ENCODE results near the gene DTX3.

DTX3 gene

GRCh38 chr12:57632958-57633840 is 28.6 kb downstream of the DTX3 start, which contains the start of gene B4GALNT1:
Gene B4GALNT1, minus strand, starts transcription at chr12:57633201. Its CDS starts 1,069 bp downstream, at chr12:57632132.
- ChIA-PET POLR2A (interaction anchor here (0.6 to 1.2 kb wide), 5 partner anchors 41 to 210 kb away, joined by 3 to 6 read pairs (median 4); no protein-coding TSS in a partner anchor), CTCF (interaction anchor here (0.6 to 2.3 kb wide), 25 partner anchors 9 to 848 kb away, joined by 3 to 31 read pairs (median 4); partner anchors contain the start of gene OS9)
- peaks cover 0 to 7% of the 10 kb centered on the region in 2 experiments; a peak in 1 of 3 replicates for H3K36me3 ChIP-seq (ENCODE audit: control insufficient read depth in 2 of 2, insufficient read depth in 1 of 2, low read length in 2 of 2)
- H3K4me3 ChIP-seq (ENCODE audit: low read depth, low read length), result peak within 1 kb of the TSS; percentile 47
- H3K4me1 ChIP-seq (ENCODE audit: control insufficient read depth, insufficient read depth, low read length), result no peaks in the 10 kb centered on the region
- no peak within 1 kb of the TSS; the same call in 1 of the 2 replicates for H3K27ac ChIP-seq (ENCODE audit: extremely low read depth, low read depth, low read length)
- H3K9me3 ChIP-seq (ENCODE audit: control insufficient read depth, insufficient read depth, low read depth, low read length), result no peaks in the 10 kb centered on the region
- TF ChIP-seq ZNF561 (tag by site-specific recombination; IDR thresholded peaks at IDR 0.05; ENCODE audit: borderline replicate concordance), result peak; percentile 75
- no peak for TF ChIP-seq ZNF521 (tag by site-specific recombination; IDR thresholded peaks at IDR 0.05)
- no peak for TF ChIP-seq ZNF670 (tag by site-specific recombination; IDR thresholded peaks at IDR 0.05; ENCODE audit: low read depth)
- TF ChIP-seq ZBTB6 (tag by site-specific recombination; IDR thresholded peaks at IDR 0.05), result peak; percentile 42; the same call in 1 of the 2 replicates
- no peak for TF ChIP-seq ZNF416 (tag by site-specific recombination; IDR thresholded peaks at IDR 0.05)
- TF ChIP-seq ZNF202 (tag by site-specific recombination; IDR thresholded peaks at IDR 0.05; ENCODE audit: borderline replicate concordance), result no peak
- no peak for TF ChIP-seq ZNF19 (tag by site-specific recombination; IDR thresholded peaks at IDR 0.05; ENCODE audit: low read depth)
- TF ChIP-seq GLIS1 (tag by site-specific recombination; IDR thresholded peaks at IDR 0.05), result peak; percentile 67; the same call in 1 of the 2 replicates
- TF ChIP-seq GLIS2 (tag by site-specific recombination; IDR thresholded peaks at IDR 0.05), result peak; percentile 5; the same call in 1 of the 2 replicates
- TF ChIP-seq, protein P1, sequence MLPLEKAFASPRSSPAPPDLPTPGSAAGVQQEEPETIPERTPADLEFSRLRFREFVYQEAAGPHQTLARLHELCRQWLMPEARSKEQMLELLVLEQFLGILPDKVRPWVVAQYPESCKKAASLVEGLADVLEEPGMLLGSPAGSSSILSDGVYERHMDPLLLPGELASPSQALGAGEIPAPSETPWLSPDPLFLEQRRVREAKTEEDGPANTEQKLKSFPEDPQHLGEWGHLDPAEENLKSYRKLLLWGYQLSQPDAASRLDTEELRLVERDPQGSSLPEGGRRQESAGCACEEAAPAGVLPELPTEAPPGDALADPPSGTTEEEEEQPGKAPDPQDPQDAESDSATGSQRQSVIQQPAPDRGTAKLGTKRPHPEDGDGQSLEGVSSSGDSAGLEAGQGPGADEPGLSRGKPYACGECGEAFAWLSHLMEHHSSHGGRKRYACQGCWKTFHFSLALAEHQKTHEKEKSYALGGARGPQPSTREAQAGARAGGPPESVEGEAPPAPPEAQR (tag by site-specific recombination; IDR thresholded peaks at IDR 0.05), result no peak
- no peak; the same call in 1 of the 2 replicates for TF ChIP-seq KLF9 (tag by site-specific recombination; IDR thresholded peaks at IDR 0.05; ENCODE audit: low read depth)
- no peak for TF ChIP-seq ZNF747 (tag by site-specific recombination; IDR thresholded peaks at IDR 0.05)
- no peak for TF ChIP-seq ZNF560 (tag by site-specific recombination; IDR thresholded peaks at IDR 0.05; ENCODE audit: borderline replicate concordance)
- TF ChIP-seq SCRT2 (tag by site-specific recombination; IDR thresholded peaks at IDR 0.05), result 0 out of 2 replicates have a peak, but pooled peaks have one; percentile 17
- 0 out of 2 replicates have a peak, but pooled peaks have one; percentile 17 for TF ChIP-seq ZBTB10 (tag by site-specific recombination; IDR thresholded peaks at IDR 0.05)
- peak; percentile 90 for TF ChIP-seq ZFHX2 (tag by site-specific recombination; conservative IDR thresholded peaks at IDR 0.05)
- TF ChIP-seq ZNF629 (tag by site-specific recombination; IDR thresholded peaks at IDR 0.05), result peak; percentile 10; the same call in 1 of the 2 replicates
- TF ChIP-seq ZSCAN30 (tag by site-specific recombination; IDR thresholded peaks at IDR 0.05), result peak; percentile 58
- TF ChIP-seq ZNF76 (tag by site-specific recombination; IDR thresholded peaks at IDR 0.05; ENCODE audit: borderline replicate concordance, low read depth), result peak; percentile 29; the same call in 1 of the 2 replicates
- TF ChIP-seq ZSCAN23 (tag by site-specific recombination; IDR thresholded peaks at IDR 0.05), result no peak
- TF ChIP-seq MYNN (tag by site-specific recombination; IDR thresholded peaks at IDR 0.05; ENCODE audit: borderline replicate concordance), result peak; percentile 24; the same call in 1 of the 2 replicates
- TF ChIP-seq, protein P2, sequence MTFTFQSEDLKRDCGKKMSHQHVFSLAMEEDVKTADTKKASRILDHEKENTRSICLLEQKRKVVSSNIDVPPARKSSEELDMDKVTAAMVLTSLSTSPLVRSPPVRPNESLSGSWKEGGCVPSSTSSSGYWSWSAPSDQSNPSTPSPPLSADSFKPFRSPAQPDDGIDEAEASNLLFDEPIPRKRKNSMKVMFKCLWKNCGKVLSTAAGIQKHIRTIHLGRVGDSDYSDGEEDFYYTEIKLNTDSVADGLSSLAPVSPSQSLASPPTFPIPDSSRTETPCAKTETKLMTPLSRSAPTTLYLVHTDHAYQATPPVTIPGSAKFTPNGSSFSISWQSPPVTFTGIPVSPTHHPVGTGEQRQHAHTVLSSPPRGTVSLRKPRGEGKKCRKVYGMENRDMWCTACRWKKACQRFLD (tag by site-specific recombination; IDR thresholded peaks at IDR 0.05), result no peak
- no peak for TF ChIP-seq ZNF488 (tag by site-specific recombination; IDR thresholded peaks at IDR 0.05)
- TF ChIP-seq ZNF596 (tag by site-specific recombination; IDR thresholded peaks at IDR 0.05), result no peak
- no peak for TF ChIP-seq ZNF433 (tag by site-specific recombination; IDR thresholded peaks at IDR 0.05; ENCODE audit: low read depth)
- TF ChIP-seq ZNF354C (tag by site-specific recombination; IDR thresholded peaks at IDR 0.05; ENCODE audit: borderline replicate concordance, low read depth), result no peak
- TF ChIP-seq, protein P3, sequence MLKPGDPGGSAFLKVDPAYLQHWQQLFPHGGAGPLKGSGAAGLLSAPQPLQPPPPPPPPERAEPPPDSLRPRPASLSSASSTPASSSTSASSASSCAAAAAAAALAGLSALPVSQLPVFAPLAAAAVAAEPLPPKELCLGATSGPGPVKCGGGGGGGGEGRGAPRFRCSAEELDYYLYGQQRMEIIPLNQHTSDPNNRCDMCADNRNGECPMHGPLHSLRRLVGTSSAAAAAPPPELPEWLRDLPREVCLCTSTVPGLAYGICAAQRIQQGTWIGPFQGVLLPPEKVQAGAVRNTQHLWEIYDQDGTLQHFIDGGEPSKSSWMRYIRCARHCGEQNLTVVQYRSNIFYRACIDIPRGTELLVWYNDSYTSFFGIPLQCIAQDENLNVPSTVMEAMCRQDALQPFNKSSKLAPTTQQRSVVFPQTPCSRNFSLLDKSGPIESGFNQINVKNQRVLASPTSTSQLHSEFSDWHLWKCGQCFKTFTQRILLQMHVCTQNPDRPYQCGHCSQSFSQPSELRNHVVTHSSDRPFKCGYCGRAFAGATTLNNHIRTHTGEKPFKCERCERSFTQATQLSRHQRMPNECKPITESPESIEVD (tag by site-specific recombination; IDR thresholded peaks at IDR 0.05), result no peak
